Adipocyte (in vitro differentiated cells): ENCODE measurements around the gene OTULINL.

Experiments
- DNase-seq: peaks from one replicate; pipeline ENCODE4 v3.0.0-alpha.2; 2015; ENCODE audit warnings: low read depth
- H3K27me3 ChIP-seq: replicated peaks from 2 replicates; pipeline ENCODE4 v1.7.0; 2013; ENCODE audit warnings: mild to moderate bottlenecking, low read length, moderate library complexity; ENCODE audit not compliant: control insufficient read depth, insufficient read depth
- H3K36me3 ChIP-seq: 2 replicates; pipeline ENCODE4 v1.7.0; 2013; ENCODE audit warnings: low read length, mild to moderate bottlenecking, moderate library complexity; ENCODE audit not compliant: control insufficient read depth, insufficient read depth, severe bottlenecking
- H3K4me1 ChIP-seq: 2 replicates; pipeline ENCODE4 v1.7.0; 2013; ENCODE audit warnings: mild to moderate bottlenecking, low read length, moderate library complexity; ENCODE audit not compliant: control insufficient read depth, insufficient read depth
- H3K4me3 ChIP-seq: 2 replicates; pipeline ENCODE4 v1.7.0; 2013; ENCODE audit warnings: mild to moderate bottlenecking, low read length, moderate library complexity
- H3K9ac ChIP-seq: 2 replicates; pipeline ENCODE4 v1.7.0; 2013; ENCODE audit warnings: mild to moderate bottlenecking, low read length, moderate library complexity
- H3K9me3 ChIP-seq: 2 replicates; pipeline ENCODE4 v1.7.0; 2013; ENCODE audit warnings: mild to moderate bottlenecking, low read length, moderate library complexity; ENCODE audit not compliant: control insufficient read depth

The OTULINL gene

DNA sequence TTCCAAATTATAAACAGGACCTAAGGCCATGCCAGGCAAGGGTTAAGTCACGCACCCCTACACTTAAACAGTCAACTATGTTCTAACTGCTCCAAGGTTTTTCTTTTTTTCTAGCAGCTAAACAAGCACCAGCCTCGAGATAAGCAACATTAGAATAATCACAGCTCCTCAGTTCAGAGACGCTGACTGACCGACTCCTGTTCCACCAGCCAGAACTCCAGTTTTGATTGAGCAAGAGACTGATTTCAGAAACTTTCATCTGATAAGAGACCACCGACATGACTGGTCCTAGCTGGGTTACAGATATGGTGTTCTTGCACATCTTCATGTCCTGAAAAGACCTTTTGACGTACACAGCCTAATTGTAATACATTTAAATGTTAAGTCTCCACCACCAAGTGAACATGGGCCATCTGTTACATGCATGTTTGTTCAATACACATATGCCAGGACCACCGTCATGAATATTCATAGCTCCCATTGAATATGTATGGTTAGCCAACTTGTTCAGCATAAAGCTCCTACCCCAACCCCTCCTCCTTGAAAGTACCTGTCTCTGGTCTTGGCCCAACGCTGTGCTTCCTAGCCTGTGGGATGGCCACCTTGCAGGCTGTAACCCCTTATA lies 23.7 kb upstream of the OTULINL start:
- Histone ChIP-seq H3K4me3 (no peak overlapping the region), H3K9ac (no peak overlapping the region), H3K9me3 (peaks cover 4% of the 10 kb centered on the region), H3K4me1 (no peaks in the 10 kb centered on the region), H3K36me3 (no peaks in the 10 kb centered on the region), H3K27me3 (peaks cover 30% of the 10 kb centered on the region)
- DNase-seq: no peak

DNA sequence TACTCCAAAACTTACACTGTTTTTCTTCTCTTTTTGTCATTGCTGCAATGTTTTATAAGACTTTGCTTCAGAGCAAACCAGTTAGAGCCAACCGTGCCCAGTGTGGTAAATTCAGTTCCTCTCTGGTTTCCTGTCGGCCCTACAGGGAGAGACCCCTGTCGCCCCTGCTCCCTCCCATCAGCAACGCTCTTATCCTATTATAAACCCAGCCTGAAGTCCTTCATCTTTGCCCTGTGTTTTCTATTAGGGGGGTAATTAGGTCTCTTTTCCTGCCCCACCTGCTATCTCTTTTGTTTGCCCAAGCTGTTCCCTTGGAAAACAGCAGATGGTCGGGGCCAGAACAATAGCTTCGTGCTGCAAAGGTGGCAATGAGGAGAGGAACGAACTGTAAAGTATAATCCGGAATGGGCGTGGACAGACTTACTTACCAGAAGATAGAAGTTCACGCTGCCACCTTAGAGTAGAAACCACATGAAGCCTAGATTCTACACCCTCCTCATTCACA lies 21.4 kb upstream of the OTULINL start:
- no peak for DNase-seq
- Histone ChIP-seq H3K9ac (no peak overlapping the region), H3K4me1 (no peaks in the 10 kb centered on the region), H3K9me3 (no peaks in the 10 kb centered on the region), H3K36me3 (no peaks in the 10 kb centered on the region), H3K27me3 (peaks cover 17% of the 10 kb centered on the region), H3K4me3 (no peak overlapping the region)

DNA sequence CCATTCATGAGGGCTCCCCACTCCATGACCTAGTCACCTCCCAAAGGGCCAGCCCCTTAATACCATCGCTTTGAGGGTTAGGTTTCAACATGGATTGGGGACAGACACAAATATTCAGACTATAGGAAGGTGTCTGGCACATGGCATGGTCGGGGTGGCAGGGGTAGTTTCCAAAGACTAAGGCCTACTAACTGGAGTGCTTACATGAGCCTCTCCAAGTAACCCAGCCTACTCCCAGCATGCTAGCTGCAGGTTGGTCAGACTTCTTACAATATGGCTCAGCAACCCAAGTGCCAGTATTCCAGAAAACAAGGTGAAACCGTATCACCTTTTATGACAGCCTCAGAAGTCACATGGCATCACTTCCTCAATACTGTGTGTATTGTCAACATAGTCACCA lies 19.9 kb upstream of the OTULINL start:
- Histone ChIP-seq H3K9me3 (no peaks in the 10 kb centered on the region), H3K27me3 (peaks cover 17% of the 10 kb centered on the region)
- no peak for DNase-seq

DNA sequence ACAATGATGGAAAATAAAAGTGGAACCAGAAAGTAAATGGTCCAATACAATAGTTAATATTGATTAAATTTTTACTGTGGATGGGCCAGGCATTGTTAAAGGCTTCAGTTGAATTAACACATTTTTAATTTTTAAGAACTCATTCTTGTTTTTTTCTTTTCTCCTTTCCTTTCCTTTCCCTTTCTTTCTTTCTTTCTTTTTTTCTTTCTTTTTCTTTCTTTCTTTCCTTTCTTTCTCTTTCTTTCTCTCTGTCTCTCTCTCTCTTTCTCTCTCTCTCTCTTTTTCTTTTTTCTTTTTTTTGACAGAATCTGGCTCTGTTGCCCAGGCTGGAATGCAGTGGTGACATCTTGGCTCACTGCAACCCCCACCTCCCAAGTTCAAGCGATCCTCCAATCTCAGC lies 13.3 kb upstream of the OTULINL start:
- DNase-seq: no peak
- no peak overlapping the region for H3K9ac ChIP-seq
- no peak overlapping the region for H3K4me3 ChIP-seq
- no peaks in the 10 kb centered on the region for H3K9me3 ChIP-seq
- no peaks in the 10 kb centered on the region for H3K4me1 ChIP-seq
- peaks cover 4% of the 10 kb centered on the region for H3K27me3 ChIP-seq
- H3K36me3 ChIP-seq: no peaks in the 10 kb centered on the region

More for the DNA sequence above, 19.9 kb upstream of the OTULINL start:
- no peaks in the 10 kb centered on the region for H3K36me3 ChIP-seq
- no peaks in the 10 kb centered on the region for H3K4me1 ChIP-seq
- H3K4me3 ChIP-seq: no peak overlapping the region
- H3K9ac ChIP-seq: no peak overlapping the region

DNA sequence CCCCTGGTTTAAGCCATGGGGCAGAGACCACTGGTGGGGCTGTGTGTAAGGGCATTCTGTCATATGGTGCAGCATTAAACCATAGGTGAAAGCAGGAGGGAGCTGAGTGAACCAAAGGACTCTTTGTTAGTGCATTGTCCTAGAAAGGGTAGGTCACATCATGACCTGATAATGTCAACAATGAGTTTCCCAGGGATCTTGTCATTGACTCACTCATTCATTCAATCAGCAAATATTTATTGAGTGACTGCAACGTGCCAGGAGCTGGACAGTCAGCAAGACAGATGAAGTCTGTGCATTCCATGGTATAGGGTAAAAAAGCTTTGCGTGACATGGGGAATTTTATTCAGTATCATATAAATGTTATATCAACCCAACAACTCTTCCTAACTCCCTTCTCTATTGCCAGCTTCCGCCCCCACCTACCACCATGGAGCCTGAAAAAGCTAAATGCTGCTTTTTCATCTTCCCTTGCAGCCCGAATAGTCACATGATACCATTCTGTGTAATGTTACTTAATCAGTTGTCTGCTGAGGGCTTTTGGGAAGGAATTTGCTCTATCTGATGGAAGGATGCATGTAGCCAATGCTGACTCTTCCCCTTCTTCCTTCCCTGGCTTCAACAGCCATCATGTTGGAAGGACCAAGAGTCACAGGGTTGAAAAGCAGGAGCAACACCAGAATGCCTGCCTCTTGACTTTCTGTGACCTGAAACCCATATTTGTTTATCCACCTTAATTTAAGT lies 11.5 kb upstream of the OTULINL start:
- DNase-seq: no peak
- Histone ChIP-seq H3K9ac (no peak overlapping the region), H3K9me3 (no peaks in the 10 kb centered on the region), H3K36me3 (no peaks in the 10 kb centered on the region), H3K4me1 (no peaks in the 10 kb centered on the region), H3K4me3 (no peak overlapping the region), H3K27me3 (peaks cover 4% of the 10 kb centered on the region)

DNA sequence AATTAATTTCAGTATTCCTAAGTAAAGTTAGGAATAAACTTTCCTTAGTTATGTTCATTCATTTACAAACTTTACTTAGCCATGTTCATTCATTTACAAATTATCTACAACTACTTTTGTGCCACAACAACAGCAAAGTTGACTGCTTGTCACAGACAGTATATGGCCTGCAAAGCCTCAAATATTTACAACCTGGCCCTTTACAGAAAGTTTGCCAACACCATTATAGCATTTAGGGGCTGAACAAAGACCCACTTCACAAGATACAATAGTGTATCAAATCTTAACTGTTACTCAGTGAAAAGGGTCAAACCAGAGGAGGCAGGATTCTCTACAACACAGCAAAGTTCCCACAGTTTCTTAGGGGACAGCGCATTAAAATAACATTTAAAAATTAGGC lies 9.7 kb upstream of the OTULINL start:
- no peaks in the 10 kb centered on the region for H3K36me3 ChIP-seq
- no peak overlapping the region for H3K4me3 ChIP-seq
- no peaks in the 10 kb centered on the region for H3K9me3 ChIP-seq
- no peaks in the 10 kb centered on the region for H3K4me1 ChIP-seq
- no peak overlapping the region for H3K9ac ChIP-seq
- no peak for DNase-seq
- peaks cover 14% of the 10 kb centered on the region for H3K27me3 ChIP-seq

DNA sequence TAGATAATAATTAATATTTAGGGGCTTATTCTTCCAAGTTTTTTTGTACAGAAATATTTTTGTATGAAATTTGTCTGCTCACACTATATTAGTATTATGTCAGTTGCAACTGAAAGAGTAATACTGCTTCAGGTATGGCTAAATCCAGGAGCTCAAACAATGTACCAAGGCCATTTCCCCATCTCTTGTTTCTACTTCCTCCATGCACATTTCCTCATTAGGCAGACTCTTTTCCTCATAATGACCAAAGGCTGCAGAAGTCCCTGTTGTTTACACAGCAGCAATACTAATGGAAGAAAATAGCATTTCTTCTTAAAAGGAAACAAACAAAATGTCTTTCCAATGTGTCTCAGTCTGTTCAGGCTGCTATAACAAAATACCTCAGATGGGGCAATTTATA lies 9.2 kb upstream of the OTULINL start:
- no peak overlapping the region for H3K4me3 ChIP-seq
- no peaks in the 10 kb centered on the region for H3K36me3 ChIP-seq
- H3K27me3 ChIP-seq: peaks cover 14% of the 10 kb centered on the region
- H3K4me1 ChIP-seq: no peaks in the 10 kb centered on the region
- DNase-seq: no peak
- no peaks in the 10 kb centered on the region for H3K9me3 ChIP-seq
- no peak overlapping the region for H3K9ac ChIP-seq

DNA sequence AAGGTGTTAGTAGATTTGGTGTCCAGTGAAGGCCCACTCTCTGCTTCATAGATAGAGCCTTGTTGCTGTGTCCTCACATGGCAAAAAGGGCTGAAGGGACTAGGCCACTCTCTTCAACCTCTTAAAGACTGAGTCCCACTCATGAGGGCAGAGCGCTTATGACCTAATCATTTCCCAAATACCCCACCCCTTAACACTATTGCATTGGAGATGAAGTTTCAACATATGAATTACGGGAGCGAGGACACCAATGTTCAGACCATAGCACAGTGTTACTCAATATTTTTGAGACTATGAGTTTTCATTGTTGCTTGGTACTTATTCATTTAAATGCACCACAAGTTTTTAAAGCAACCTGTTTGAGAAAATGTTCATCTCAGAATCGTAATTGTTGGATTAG lies 8.8 kb upstream of the OTULINL start:
- Histone ChIP-seq H3K9me3 (no peaks in the 10 kb centered on the region), H3K4me3 (no peak overlapping the region), H3K4me1 (no peaks in the 10 kb centered on the region), H3K9ac (no peak overlapping the region), H3K27me3 (peaks cover 18% of the 10 kb centered on the region), H3K36me3 (no peaks in the 10 kb centered on the region)
- no peak for DNase-seq

DNA sequence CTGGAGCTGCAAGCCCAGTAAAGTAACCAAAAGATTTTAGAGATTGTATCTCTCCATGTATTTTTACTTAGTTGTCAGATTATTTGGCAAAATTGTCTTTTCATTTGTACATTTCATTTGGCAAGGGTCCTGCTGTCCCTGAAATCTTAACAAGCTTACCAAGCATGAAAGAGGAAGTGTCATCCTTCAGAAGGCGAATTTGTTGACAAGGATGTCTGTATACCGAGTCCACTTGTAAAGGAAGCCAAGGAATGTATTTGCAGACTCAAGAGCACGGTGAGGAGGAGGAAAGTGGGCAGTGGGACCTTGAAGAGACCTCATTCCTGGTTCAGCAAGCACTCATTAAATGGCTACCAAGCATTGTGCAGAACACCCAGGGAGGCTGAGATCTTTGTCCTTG lies 7.5 kb upstream of the OTULINL start:
- no peak overlapping the region for H3K4me3 ChIP-seq
- DNase-seq: no peak
- no peak overlapping the region for H3K9ac ChIP-seq
- H3K27me3 ChIP-seq: peaks cover 28% of the 10 kb centered on the region
- H3K36me3 ChIP-seq: no peaks in the 10 kb centered on the region
- no peaks in the 10 kb centered on the region for H3K4me1 ChIP-seq
- H3K9me3 ChIP-seq: peaks cover 3% of the 10 kb centered on the region

DNA sequence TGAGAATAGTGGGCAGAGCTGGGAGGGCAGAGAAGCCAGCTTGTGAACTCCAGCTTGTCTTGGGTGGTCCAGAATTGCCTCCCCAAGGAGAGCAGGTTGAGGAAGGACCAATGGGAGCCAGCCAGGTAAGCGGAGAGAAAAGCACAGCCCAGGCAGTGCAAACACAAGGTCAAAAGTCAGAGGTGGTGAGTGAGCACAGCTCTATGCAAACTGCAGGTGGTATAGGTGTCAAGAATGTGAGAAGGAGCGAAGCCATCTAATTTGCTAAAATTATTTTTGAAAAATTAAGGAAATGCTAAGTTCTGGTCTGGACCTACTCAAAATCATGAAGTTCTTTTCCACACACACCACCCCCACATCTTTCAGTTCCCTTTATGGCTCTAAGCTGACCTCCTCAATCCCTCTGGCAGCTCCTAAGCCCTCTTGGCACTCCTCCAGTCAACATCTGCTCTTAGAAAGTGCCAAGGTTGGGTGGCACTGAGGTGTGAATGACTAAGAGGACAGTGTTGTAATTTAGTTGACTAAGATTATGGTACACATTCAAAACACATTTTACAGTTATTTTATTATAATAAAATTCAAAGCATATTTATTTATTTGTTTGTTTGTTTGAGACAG lies 6.6 kb upstream of the OTULINL start:
- Histone ChIP-seq H3K9me3 (peaks cover 3% of the 10 kb centered on the region), H3K36me3 (no peaks in the 10 kb centered on the region), H3K4me1 (no peaks in the 10 kb centered on the region), H3K27me3 (peaks cover 31% of the 10 kb centered on the region), H3K9ac (no peak overlapping the region), H3K4me3 (no peak overlapping the region)
- no peak for DNase-seq

DNA sequence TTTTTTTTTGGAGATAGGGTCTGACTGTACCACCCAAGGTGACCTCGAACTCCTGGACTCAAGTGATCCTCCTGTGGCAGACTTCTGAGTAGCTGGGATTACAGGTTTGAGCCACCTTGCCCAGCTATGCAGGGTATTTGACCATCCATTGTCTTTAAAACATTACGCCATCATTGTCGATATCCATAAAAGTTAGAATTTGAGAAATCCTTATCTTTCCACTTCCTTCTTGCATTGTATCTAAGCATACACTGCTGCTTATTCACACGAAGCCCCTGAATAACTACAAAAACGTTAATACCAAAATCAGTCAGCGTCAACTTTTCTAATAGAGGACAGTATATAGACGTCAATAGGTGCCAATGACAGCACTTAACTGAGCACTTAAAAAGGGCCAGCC lies 5.4 kb upstream of the OTULINL start:
- Histone ChIP-seq H3K27me3 (peaks cover 31% of the 10 kb centered on the region), H3K4me3 (no peak overlapping the region), H3K36me3 (no peaks in the 10 kb centered on the region), H3K4me1 (peaks cover 3% of the 10 kb centered on the region), H3K9ac (no peak overlapping the region), H3K9me3 (peaks cover 3% of the 10 kb centered on the region)
- no peak for DNase-seq
